ENCODE results near the gene ADAM10.

ADAM10 gene

DNA sequence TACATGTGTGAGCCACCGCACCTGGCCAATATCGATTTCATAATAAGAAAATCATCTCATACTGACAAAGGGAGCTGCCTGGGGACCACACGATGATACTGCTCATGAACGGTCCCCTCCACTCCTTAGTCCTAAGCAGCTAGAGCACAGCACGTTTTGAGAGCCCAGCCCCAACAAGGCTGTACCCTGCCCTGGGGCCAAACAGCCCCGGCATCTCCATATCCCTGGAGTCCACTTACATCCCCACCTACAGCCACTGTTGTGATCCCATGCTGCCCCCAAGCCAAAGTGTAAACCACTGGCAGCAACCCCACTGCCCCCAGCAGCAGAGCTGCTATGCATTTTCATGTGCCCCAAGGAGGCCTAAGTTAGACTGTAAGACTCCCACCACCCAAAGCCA lies 52.8 kb downstream of the ADAM10 start:
- TF ChIP-seq, protein P1, sequence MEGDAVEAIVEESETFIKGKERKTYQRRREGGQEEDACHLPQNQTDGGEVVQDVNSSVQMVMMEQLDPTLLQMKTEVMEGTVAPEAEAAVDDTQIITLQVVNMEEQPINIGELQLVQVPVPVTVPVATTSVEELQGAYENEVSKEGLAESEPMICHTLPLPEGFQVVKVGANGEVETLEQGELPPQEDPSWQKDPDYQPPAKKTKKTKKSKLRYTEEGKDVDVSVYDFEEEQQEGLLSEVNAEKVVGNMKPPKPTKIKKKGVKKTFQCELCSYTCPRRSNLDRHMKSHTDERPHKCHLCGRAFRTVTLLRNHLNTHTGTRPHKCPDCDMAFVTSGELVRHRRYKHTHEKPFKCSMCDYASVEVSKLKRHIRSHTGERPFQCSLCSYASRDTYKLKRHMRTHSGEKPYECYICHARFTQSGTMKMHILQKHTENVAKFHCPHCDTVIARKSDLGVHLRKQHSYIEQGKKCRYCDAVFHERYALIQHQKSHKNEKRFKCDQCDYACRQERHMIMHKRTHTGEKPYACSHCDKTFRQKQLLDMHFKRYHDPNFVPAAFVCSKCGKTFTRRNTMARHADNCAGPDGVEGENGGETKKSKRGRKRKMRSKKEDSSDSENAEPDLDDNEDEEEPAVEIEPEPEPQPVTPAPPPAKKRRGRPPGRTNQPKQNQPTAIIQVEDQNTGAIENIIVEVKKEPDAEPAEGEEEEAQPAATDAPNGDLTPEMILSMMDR (IDR thresholded peaks at IDR 0.05) = no peak

DNA sequence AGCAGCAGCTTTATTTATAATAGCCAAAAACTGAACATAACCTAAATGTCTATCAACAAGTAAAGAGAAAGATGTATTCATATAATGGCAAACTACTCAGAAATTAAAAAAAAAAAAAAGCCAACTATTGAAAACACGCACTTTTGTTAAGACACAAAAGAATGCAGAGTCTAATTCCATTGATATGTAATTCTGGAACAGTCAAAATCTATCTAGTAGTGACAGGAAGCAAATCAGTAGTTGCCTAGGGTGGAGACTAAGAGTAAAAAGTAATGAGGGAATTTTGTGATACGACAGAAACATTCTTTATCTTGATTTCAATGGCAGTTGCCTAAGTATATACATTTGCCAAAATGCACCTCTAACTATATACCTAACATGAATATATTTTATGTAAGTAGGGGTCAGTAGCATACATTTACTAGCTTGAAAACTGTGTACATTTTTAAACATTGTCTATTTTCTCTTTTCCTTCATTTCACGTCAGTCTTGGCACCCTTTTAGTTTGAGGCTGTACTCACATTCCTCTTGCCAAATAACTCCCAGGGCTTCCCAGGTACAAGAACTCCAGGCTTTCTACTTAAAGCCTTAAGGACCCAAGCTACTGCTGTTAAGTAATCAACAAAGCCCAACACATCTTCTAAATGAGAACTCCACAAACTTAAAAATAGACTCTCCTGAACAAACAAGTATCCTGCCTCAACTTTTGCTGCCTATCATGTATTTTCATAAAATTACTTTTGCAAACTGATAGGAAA lies 54.7 kb downstream of the ADAM10 start:
- TF ChIP-seq, protein P1 (IDR thresholded peaks at IDR 0.05) = no peak

DNA sequence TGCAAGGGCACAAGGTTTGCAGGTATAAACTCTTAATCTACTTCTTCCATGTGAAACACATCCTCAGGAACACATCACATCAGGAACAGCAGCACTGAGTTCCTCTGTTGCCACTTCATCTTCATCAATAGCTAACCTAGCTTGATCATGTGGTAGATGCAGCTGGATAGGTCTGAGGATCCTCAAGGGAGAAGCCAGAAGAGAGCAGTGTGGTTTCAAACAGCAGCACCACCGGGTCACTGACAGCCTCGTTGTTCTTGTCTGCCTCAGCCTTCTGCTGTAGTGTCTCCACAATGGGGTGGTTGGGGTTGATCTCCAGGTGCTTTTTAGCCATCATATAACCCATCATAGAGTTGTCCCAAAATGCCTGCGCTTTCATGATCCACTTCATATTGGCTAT lies 58.8 kb downstream of the ADAM10 start:
- TF ChIP-seq, protein P1 (IDR thresholded peaks at IDR 0.05) = no peak

DNA sequence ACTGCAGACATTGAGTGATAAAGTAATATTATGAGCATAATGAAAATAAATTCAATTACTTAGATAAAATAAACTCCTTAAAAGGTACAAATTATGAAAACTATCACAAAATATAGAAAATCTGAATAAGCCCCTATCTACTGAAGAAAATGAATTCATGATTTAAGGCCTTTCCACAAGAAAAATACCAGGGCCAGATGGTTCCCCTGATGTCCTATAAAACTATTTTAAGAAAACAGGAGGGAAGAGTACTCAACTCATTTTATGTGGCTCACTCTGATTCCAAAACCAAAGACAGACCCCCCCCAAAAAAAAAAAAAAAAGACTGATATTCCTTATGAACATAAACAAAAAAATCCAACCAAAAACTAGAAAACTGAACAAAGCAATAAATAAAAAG lies 59.9 kb downstream of the ADAM10 start:
- TF ChIP-seq, protein P1 (IDR thresholded peaks at IDR 0.05) = no peak

DNA sequence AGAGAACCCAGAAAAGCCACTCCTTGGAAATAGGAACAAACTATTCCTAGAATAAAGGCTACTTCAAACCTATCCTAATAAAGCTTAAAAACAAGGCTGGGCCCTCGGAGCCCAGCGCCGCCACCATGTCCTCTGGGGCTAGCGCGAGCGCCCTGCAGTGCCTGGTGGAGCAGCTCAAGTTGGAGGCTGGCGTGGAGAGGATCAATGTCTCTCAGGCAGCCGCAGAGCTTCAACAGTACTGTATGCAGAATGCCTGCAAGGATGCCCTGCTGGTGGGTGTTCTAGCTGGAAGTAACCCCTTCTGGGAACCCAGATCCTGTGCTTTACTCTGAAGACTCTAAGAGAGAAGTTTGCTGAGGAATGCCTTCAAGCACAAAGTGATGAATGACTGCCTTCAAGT lies 63.2 kb downstream of the ADAM10 start:
- TF ChIP-seq, protein P1 (IDR thresholded peaks at IDR 0.05) = no peak

DNA sequence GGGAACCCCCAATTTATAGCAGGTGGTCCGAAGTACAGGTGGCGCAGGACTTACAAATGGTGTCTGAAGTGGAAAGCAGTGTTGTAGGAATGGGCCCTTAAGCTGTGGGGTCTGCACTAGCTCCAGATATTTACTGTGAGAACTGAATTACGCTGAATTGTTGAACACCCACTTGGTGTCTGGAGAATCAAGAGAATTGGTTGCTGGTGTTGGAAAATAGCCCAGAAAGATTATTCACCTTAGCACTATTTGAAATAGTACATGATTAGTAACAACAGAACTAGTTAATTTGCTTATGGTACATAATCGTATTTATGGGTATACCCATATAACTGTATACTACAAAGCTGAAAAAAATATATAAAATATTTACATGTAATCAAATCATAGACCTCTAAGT lies 64.8 kb downstream of the ADAM10 start:
- TF ChIP-seq, protein P1 (IDR thresholded peaks at IDR 0.05) = no peak

DNA sequence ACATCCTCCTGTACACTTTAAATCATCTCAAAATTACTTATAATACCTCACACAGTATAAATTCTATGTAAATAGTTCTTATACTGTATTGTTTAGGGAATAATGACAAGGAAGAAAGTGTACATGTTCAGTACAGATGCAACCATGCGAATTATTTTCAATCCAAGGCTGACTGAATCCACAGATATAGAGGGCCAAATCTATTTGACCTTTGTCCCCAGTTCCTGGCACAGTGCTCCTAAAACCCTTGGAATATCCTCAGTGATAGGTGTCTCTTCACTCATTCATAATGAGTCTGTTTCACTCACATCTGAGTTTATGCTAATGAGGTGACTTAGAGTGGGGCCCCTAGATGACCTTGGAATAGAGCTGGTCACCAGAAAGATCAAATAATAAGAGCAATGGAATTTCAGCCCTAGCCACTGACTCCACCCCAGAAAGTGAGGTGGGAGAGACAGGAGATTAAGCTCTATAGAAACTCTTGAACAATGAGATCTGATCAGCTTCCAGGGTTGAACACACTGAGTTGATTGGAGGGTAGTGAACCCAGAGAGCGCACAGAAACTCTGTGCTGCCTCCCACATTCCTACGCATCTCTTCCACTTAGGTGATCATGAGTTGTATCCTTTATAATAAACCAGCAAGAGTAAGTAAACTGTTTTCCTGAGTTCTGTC lies 65.3 kb downstream of the ADAM10 start:
- TF ChIP-seq, protein P1 (IDR thresholded peaks at IDR 0.05) = no peak
